CD4-positive, alpha-beta T cell treated with Interleukin-4 for 4 hours (primary cell): ENCODE results near the gene SPDYA.
A peak's percentile ranks its signal among the peaks of the same experiment; 100 is the strongest.
"Not testable (repeated sequence)": the region's sequence is repeated elsewhere in the genome, so short reads cannot be mapped to it uniquely, and the experiment has no call there.

Experiments
- DNase-seq: peaks from one replicate; pipeline ENCODE4 v3.0.0-alpha.2; 2020

Gene SPDYA

DNA sequence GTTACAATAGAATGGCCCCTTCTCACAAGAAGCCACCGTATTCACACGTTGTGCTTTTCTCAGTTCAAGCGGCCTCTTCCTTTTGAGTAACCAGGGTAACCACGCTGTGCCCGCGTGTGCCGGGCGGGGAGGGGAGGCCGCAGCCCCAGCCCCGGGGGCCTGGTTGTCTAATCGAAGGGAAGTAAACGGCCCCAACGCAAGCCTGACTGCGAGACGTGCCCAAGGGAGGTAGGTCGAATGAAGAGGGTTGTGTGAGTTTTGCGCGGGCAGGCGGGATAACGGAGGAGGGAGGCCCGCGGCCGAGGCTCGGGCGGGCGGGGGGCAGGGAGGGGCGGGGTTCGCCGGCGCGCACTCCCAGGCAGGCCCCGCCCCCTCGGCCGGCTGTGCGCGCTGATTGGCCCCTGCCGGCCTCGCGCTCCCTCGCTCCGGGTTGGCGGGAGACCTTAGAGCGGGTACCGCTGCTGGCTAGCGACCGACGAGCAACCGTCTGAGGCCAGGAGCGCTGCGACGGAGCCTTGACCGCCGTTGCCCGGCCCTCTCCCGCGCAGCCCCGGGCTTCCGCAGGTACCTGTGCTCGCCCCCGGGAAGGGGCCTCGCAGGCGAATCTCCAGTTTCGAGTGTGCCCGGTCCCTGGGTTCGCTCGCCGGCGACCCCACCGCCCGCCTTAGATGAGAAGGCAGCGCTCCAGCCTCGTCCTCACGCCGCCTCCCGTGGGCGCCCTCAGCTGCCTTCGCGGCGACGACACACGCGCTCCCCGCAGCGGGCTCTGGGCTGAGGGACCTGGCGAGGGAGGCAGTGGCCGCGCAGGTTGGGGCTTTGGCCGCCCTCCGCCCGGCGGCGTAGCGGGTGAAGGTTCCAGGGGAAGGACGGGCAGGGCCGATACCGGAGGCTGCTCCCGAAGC, at the start of gene SPDYA:
SPDYA (plus strand) TSS at position 451 of the 902 bp plus-strand sequence. CDS start 5,181 bp downstream, outside the sequence.
- peak; percentile 67 for DNase-seq

DNA sequence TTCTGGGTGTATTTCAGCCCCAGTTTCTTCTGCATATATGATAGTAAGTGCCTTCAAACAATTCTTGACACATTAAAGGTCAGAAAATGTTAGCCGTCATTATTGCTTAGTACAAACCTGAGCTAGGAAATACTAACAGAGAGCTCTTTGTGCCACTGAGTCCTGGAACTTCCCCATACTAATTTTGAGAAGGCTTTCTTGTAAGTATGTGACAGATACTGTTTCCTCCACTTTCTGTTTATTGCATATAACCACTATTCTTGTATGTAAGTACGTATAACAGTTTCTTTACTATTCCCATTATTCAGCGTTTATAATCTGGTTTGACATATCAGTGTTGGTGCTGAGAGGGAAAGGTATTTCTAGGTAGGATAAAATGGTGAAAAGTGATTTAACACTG, 49.2 kb upstream of the SPDYA start:
- DNase-seq = no peak

DNA sequence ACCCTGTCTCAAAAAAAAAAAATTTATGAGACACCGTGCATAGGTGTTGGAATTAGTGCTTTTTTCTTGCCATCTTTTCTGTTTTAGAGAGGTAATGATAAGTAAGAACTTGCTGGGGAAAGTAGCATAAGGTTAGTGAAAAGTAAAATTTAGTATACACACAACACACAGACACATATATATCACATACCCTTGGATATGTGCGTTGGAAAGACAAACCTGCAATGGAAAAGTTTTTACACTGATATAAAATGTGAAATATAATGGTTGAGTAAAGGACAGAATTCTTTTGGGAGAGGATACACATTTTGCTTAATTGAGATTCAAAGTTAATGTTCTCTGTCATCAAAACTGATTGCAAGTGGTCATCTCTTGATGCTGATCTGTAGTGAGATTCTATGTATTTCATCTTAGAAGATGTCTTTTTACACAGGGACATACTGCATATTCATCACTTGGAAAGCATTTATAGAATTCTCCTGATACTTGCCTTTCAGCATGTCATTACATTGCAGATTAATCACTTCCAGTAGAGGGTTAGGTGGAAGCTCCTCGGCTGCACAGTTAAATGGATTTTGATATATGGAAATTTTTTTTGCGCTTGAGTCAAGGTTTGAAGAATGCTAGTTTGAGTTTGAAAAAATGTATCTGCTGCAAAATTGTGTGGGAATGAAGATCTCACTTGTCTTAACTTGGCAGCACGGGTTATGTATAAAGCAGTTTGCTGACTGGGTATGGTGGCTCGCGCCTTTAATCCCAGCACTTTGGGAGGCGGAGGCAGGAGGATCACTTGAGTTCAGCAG, 45.5 kb upstream of the SPDYA start:
- DNase-seq = no peak

DNA sequence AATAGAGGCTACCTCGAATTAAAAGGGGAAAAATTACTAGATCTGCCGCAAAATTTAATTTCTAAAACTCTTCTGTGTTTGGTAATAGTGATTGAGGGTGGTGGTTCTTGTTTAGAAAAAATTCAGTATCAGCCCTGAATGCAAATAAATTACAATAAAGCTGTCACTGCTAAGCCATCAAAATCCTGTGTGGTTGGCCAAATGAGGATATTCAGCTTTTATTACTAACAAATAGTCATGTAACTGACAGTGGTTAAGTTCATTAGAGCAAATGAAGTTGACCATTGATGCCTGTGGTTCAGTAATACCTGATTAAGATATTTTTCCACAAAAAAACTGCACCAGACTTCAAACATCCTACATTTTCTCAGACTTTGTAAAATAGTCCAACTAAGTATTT, 44.6 kb upstream of the SPDYA start:
- no peak for DNase-seq

DNA sequence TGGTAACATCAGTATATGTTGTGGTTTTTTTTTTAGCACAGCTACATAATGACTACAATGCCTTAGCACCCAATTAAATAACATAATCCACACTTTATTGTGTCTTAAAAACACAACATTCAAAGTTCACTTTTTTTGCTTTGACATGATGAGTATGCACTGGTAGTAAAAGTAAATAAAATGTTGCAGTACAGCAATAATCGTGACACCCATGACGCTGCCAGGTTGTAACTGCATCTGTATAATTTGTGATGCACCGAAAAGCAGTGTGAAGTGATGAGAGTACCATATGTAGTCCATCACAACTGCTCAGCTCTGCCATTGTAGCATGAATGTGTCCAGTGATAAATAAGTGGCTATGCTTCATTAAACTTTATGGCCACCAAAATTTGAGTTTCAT, 43.3 kb upstream of the SPDYA start:
- no peak for DNase-seq

DNA sequence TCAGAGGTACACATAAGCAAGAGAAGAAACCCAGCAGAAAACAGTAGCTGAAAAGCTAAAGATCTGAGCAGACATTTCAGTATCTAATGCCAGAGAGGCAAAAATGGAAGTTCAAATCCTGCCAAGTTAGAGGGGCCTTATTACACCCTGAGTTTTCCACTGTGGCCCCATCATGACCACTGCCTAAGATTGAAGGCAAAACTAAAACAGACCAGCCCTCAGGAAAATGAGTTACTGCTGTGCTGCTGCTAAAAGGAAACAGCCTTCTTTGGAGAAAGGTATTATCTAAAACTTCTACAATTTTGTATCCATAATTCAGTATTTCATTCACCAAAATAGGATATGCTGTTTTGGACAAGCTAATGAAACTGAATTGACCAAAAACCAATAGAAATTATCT, 42.2 kb upstream of the SPDYA start:
- no peak for DNase-seq

DNA sequence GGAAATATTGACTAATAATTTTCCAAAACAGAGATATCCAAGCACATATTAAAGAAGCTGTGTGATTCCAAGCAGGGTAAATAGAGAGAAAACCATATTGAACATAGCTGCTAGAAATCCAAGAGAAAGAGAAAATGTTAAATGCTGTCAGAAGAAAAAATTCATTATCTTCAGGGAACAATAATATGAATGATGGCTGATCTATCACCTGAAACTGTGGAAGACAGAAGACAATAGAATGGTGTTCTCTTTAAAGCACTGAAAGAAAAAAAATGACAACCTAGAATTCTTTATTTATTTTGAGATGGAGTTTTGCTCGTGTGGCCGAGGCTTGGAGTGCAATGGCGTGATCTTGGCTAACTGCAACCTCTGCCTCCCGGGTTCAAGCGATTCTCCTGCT, 41.7 kb upstream of the SPDYA start:
- no peak for DNase-seq

DNA sequence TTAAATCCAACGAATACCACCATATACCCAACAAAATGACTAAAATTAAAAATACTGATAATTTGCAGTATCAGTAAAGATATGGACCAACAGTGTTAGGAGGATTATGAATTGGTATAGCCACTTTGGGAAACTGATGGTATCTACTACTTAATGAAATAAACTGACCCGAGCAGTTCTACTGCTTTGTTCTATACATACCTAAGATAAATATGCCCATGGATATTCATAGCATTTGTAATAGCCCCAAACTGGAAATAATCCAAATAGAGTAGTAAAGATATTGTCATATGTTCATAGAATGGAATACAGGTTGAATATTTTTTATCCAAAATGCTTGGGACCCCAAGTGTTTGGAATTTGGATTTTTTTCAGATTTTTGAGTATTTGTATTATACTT, 38.3 kb upstream of the SPDYA start:
- no peak for DNase-seq

DNA sequence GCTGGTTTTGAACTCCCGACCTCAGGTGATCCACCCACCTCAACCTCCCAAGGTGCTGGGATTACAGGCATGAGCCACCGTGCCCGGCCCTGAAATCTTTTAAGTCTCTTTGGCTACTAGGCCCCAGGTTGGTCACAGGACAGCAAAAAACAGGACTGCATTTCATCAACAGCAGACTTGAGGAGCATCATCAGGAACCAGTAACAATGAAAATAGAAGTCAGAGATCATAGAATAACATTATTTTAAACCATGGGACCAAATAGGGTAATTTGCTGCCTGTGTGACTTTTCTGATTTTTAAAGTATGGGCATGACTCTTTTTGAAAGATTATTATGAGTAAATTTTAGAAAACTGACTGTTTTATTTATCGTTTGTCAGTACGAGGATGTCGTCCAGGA, 34.2 kb upstream of the SPDYA start:
- DNase-seq = no peak

DNA sequence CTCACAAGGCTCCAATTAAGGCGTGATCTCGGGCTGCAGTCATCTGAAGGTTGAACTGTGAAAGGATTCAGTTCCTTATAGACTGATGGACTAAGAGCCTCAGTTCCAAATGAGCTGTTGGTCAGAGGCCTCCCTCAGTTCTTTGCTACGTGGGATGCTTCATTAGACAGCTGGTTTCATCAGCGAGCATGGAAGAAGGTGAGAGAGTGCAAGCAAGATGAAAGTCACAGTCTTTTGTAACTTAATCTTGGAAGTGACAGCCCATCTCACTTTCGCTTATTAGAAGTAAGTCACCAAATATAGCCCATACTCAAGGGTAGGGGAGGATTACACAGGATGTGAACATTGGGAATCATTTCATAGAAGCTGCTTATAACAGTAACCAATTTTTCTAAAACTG, 32.2 kb upstream of the SPDYA start:
- DNase-seq = no peak

DNA sequence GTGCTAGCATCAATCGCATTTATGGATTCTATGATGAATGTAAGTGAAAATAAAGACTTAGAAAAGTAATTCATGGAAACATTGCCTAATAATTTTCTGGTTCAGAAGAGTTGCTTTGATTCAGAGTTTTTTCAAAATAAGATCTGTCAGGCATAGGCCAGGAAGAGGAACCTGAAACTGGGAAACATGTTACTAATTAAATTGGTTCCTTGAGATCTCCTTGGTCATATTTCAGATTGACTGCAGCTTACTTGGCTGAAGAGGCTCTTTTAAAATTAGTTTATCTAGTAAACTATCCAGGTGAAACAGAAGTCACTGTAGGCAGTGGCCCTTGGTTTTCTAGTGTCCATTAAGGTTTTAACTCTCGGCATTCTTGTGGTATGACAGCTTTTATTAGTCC, 31.6 kb upstream of the SPDYA start:
- no peak for DNase-seq

DNA sequence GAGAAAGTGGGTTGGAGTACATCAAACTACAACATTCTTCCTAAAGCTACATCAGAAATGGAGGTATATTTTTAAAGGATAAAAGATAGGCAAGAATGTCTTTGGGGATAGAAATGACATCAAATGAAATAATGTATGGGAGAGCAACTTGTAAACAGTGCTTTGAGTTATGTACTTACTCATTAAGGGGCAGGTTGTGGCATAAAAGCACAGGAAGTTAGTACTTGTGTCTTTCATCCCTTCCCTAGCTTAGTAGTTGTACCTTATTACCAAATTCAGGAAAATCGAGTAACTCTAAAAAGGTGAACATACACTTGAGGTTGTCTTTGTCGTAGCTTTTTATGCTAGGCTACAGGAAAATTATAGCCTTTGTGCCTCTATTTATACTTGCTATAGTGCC, 30.1 kb upstream of the SPDYA start:
- DNase-seq = no peak

DNA sequence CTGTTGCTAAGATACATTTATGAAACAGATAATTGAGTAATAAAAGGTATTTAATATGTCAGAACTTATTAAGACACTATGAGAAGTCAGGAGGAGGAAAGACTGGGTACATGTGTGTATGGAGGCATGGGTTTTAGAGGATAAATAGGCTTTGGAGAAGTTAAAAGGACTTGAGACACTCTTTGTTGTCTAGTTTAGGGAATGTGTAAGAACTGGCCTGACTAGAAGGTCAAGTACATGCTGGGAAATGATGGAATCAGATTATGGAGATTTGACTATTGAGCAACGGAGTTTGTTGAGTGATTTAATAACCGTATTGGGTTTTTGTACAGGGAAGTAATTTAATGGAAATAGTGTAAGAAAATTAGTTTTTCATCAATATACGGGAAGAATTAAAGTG, 28.2 kb upstream of the SPDYA start:
- DNase-seq = no peak

DNA sequence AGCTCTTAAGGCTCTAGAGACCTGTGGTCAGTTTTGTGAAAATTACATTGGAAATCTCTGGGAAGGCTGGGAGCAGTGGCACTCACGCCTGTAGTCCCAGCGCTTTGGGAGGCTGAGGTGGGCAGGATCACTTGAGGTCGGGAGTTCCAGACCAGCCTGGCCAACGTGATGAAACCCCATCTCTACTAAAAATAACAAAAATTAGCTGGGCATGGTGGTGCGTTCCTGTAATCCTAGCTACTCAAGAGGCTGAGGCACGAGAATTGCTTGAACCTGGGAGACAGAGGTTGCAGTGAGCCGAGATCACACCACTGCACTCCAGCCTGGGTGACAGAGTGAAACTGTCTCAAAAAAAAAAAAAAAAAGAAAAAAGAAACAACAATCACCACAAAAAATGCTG, 26.1 kb upstream of the SPDYA start:
- DNase-seq = not testable (repeated sequence)

DNA sequence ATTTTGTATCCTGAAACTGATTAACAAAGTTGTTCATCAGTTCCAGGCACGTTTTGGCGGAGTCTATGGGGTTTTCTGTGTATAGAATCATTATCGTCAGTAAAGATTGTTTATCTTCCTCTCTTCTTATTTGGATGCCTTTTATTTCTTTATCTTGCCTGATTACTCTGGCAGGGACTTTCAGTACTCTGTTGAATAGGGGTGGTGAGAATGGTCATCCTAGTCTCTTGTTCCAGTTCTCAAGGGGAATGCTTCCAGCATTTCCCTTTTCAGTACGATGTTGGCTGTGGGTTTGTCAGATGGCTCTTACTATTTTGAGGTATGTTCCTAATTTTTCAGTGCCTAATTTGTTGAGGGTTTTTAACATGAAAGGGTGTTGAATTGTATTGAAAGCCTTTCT, 14.0 kb upstream of the SPDYA start:
- DNase-seq = no peak

DNA sequence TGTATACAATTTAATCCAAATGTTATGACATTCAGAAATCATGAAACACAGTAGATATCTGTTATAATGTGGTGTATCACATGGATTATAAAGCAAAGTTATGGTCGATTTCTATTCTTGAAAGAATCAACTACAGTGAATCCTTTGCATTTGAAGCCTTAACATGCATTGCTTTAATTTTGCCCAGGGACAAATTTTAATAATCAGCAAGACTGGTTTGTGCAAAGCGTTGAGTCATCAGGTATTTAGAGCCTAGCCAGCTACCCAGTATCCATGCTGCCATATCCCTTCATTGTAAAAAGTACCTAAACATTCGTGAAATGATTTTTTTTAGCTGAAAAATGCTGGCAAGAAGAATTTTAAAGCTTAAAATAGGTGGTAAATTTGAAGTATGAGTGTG, 8.9 kb upstream of the SPDYA start:
- DNase-seq = no peak

DNA sequence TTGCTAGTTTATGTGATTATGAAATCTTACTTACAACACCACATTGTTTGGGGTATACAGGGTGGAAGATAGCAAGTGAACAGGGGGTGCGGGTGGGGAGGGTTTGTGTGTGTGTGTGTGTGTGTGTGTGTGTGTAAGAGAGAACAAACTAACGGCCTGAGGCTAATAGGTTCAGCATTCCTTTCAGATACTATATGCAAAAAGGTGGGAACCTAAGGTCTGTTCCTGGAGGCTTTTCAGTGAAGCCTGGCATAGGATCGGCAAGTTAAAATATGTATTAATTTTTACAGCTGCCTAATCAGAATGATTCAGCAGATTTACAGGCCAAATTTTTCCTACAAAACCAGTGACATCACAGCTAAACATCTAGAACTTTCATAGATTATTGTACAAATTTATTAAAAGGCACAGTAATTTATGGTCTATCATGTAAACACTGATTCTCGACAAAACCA, 7.6 kb upstream of the SPDYA start:
- DNase-seq = no peak

DNA sequence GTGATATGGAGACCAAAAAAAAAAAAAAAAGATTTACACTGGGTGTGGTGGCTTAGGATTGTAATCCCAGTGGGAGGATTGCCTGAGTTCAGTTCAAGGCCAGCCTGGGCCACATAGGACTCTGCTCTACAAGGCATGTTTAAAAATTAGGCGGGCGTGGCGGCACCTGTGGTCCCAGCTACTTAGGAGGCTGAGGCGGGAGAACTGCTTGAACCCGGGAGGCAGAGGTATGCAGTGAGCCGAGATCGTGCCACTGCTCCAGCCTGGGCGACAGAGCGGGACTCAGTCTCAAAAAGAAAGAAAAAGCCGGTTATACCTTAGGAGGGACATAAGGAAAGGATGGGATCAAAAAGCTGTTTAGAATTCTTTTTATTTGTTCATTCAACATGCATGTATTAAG, 707 bp upstream of the SPDYA start:
- DNase-seq = no peak

DNA sequence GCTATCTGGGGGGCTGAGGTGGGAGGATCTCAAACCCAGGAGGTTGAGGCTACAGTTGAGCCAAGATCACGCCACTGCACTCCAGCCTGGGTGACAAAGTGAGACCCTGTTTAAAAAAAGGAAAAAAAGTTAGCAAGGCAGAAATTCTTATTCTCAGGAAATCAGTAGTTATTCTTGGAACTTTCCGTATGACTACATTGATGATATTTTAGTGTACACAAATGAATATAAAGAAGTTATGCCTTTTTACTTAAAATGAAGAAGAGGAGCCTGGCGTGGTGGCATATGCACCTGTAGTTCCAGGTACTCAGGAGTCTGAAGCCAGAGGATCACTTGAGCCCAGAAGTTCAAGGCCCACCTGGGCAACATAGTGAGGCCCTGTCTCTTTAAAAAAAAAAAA, 7.4 kb downstream of the SPDYA start:
- no peak for DNase-seq

DNA sequence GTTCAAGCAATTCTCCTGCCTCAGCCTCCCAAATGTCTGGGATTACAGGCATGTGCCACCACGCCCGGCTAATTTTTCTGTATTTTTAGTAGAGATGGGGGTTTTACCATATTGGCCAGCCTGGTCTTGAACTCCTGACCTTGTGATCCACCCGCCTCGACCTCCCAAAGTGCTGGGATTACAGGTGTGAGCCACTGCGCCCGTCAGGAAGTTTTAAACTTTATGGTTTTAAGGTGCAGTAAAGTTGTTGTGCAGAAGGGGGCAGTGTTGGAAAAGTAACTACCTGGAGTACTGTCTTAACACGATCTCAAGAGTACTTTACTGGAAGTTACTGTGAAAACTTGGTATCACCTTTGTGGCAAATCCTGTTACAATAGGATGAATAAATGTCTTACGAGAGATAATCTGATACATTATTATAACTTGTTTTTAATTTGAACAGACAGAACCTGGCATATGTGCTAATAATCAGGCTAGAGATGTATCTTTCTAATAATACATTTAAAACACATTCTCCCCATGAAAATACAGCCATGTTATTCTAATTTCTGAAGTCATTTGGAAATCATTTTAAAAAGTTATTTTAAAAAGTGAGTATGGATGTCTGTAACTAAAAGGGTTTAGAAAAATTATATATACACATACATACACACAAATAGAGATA, 10.8 kb downstream of the SPDYA start:
- DNase-seq = peak; percentile 79

DNA sequence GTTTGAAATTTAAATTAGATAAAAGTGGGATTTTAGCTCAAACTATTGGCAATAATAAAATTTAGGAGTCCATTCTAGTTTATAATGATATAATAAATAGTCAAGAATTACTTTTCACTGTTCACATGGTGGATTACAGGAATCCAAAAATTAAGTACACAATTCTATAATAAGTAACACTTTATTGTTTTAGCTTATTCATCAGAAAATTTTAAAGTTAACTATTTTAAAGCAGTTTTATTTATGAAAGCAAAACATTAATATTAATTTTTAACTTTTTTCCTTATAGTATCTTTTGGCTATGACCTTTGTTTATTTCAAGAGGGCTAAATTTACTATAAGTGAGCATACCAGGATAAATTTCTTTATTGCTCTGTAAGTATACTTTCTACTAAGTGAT, 11.4 kb downstream of the SPDYA start:
- no peak for DNase-seq

DNA sequence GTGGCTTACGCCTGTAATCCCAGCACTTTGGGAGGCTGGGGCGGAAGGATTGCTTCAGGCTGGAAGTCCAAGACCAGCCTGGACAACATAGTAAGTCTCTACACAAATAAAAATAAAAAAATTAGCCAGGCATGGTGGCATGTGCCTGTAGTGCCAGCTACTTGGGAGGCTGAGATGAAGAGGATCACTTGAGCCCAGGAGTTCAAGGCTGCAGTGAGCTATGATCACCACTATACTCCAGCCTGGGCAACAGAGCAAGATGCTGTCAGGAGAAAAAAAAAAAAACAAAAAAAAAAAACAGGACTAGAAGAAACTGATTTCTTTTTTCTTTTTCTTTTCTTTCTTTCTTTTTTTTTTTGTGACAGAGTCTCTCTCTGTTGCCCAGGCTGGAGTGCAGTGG, 13.6 kb downstream of the SPDYA start:
- no peak for DNase-seq

DNA sequence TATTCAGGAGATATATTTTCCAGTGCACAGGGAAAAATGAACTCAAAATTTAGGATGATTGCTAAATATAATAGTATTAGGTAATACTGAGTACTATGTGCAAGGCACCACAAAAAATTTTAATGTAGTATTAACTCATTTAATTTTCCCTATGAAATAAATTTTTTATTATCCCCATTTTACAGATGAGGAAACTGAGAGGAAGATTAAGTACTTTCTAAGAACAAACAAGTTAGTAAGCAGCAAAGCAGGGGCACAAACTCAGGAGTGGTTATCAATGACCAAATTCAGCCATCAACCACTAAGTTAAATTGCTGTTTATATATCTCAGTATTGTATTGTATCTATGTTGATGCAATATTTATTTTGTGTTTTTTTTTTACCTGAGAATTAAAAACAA, 14.2 kb downstream of the SPDYA start:
- DNase-seq = no peak

DNA sequence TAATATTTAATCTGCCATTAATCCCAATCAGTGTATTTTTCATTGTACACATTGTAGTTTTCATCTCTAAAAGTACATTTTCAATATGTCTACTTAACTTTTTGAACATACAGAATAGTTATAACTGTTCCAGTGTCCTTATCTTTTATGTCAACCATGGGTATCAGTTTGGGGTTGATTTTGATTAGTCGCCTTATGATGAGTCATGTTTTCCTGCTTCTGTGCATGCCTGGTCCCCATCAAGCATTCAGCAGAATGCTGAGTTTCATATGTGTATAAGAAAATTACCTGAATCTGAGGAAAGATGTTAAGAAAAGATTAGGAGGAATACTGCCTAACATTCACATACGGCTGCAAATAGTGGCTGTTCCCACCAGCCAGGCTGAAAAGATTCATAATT, 17.7 kb downstream of the SPDYA start:
- no peak for DNase-seq
